WTC11 (cell line): ENCODE measurements around the gene SH3PXD2A.

Experiments used
- ATF1 ChIP-seq: sonication (generic); formaldehyde crosslinking; IDR thresholded peaks from 2 replicates; pipeline ENCODE4 v1.8.1; 2023; ENCODE audit warnings: mild to moderate bottlenecking, moderate library complexity, missing genetic modification reagents
- HMGA2 ChIP-seq: fragments of 250-450 bp; sonication (Bioruptor Pico); IDR thresholded peaks from 2 replicates; pipeline ENCODE4 v1.4.0; 2021; ENCODE audit warnings: mild to moderate bottlenecking, moderate library complexity
- IRF2 ChIP-seq: sonication (generic); formaldehyde crosslinking; IDR thresholded peaks from 2 replicates; pipeline ENCODE4 v1.8.0; 2022; ENCODE audit warnings: low read depth, missing genetic modification reagents, borderline replicate concordance
- JUN ChIP-seq: sonication (generic); formaldehyde crosslinking; IDR thresholded peaks from 2 replicates; pipeline ENCODE4 v1.8.0; 2023; ENCODE audit warnings: mild to moderate bottlenecking, missing genetic modification reagents
- NFYB ChIP-seq: sonication (generic); formaldehyde crosslinking; conservative IDR thresholded peaks from 2 replicates; pipeline ENCODE4 v1.8.0; 2022; ENCODE audit warnings: low read depth, missing genetic modification reagents
- NR3C1 ChIP-seq: sonication (generic); formaldehyde crosslinking; conservative IDR thresholded peaks from 2 replicates; pipeline ENCODE4 v1.8.1; 2023; ENCODE audit warnings: low read depth, mild to moderate bottlenecking, missing genetic modification reagents
- SMAD3 ChIP-seq: sonication (generic); formaldehyde crosslinking; IDR thresholded peaks from 2 replicates; pipeline ENCODE4 v1.8.0; 2022; ENCODE audit warnings: missing genetic modification reagents, mild to moderate bottlenecking, borderline replicate concordance
- SP1 ChIP-seq: sonication (generic); formaldehyde crosslinking; conservative IDR thresholded peaks from 2 replicates; pipeline ENCODE4 v1.8.1; 2022; ENCODE audit warnings: missing genetic modification reagents
- TEAD4 ChIP-seq: sonication (generic); formaldehyde crosslinking; IDR thresholded peaks from 2 replicates; pipeline ENCODE4 v1.8.0; 2022; ENCODE audit warnings: mild to moderate bottlenecking, missing genetic modification reagents
- USF2 ChIP-seq: sonication (generic); formaldehyde crosslinking; IDR thresholded peaks from 2 replicates; pipeline ENCODE4 v1.8.1; 2023; ENCODE audit warnings: mild to moderate bottlenecking, missing genetic modification reagents, moderate library complexity
- ZBTB43 ChIP-seq: sonication (generic); formaldehyde crosslinking; IDR thresholded peaks from 2 replicates; pipeline ENCODE4 v1.8.1; 2023; ENCODE audit warnings: mild to moderate bottlenecking, missing genetic modification reagents
- TF ChIP-seq, protein P1 (sequence below): fragments of 200-600 bp; IDR thresholded peaks from 2 replicates; pipeline ENCODE4 v1.8.0; 2022; ENCODE audit warnings: antibody characterized with exemption
- TF ChIP-seq, protein P2 (sequence below): sonication (generic); formaldehyde crosslinking; IDR thresholded peaks from 2 replicates; pipeline ENCODE4 v1.8.0; 2022; ENCODE audit warnings: mild to moderate bottlenecking, missing genetic modification reagents
- TF ChIP-seq, protein P3 (sequence below): sonication (generic); formaldehyde crosslinking; IDR thresholded peaks from 2 replicates; pipeline ENCODE4 v1.8.1; 2022; ENCODE audit warnings: mild to moderate bottlenecking, moderate library complexity, missing genetic modification reagents

GRCh38 chr10:103885617-103886016 lies 30.2 kb upstream of the SH3PXD2A start:
- TF ChIP-seq HMGA2 (CRISPR knock-in tag) = no peak
- TF ChIP-seq, protein P1, sequence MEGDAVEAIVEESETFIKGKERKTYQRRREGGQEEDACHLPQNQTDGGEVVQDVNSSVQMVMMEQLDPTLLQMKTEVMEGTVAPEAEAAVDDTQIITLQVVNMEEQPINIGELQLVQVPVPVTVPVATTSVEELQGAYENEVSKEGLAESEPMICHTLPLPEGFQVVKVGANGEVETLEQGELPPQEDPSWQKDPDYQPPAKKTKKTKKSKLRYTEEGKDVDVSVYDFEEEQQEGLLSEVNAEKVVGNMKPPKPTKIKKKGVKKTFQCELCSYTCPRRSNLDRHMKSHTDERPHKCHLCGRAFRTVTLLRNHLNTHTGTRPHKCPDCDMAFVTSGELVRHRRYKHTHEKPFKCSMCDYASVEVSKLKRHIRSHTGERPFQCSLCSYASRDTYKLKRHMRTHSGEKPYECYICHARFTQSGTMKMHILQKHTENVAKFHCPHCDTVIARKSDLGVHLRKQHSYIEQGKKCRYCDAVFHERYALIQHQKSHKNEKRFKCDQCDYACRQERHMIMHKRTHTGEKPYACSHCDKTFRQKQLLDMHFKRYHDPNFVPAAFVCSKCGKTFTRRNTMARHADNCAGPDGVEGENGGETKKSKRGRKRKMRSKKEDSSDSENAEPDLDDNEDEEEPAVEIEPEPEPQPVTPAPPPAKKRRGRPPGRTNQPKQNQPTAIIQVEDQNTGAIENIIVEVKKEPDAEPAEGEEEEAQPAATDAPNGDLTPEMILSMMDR = no peak
- TF ChIP-seq, protein P2, sequence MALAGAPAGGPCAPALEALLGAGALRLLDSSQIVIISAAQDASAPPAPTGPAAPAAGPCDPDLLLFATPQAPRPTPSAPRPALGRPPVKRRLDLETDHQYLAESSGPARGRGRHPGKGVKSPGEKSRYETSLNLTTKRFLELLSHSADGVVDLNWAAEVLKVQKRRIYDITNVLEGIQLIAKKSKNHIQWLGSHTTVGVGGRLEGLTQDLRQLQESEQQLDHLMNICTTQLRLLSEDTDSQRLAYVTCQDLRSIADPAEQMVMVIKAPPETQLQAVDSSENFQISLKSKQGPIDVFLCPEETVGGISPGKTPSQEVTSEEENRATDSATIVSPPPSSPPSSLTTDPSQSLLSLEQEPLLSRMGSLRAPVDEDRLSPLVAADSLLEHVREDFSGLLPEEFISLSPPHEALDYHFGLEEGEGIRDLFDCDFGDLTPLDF = no peak
- TF ChIP-seq SP1 (CRISPR knock-in tag) = no peak
- no peak for TF ChIP-seq NFYB (CRISPR knock-in tag)
- TF ChIP-seq NR3C1 (CRISPR knock-in tag) = no peak
- no peak for TF ChIP-seq SMAD3
- TF ChIP-seq USF2 = no peak
- TF ChIP-seq, protein P3, sequence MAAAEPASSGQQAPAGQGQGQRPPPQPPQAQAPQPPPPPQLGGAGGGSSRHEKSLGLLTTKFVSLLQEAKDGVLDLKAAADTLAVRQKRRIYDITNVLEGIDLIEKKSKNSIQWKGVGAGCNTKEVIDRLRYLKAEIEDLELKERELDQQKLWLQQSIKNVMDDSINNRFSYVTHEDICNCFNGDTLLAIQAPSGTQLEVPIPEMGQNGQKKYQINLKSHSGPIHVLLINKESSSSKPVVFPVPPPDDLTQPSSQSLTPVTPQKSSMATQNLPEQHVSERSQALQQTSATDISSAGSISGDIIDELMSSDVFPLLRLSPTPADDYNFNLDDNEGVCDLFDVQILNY (CRISPR knock-in tag) = no peak
- no peak for TF ChIP-seq TEAD4 (CRISPR knock-in tag)
- TF ChIP-seq IRF2 (CRISPR knock-in tag) = no peak
- no peak for TF ChIP-seq JUN (CRISPR knock-in tag)
- TF ChIP-seq ZBTB43 (CRISPR knock-in tag) = no peak
- TF ChIP-seq ATF1 = no peak
